Panc1 (cell line): ENCODE data around the gene TANC1. TPM values are rescaled to one million over a fixed set of nuclear protein-coding genes. Genes with fewer than 3 reads are reported as not detected.

Experiments
- ATAC-seq: fragments of 200-7000 bp; cut with Tn5 transposase; 2 replicates; pipeline ENCODE4 v1.9.1; 2020; ENCODE audit warnings: mild to moderate bottlenecking, moderate library complexity
- BruUV-seq: library from RNA; stranded (reverse); fragments of 400-500 nt; replicated peaks from 2 replicates; lab custom pipeline; 2021; lab: Mats Ljungman, UMichigan
- CTCF ChIA-PET: fragments of 300-600 bp; sonication (Branson Sonifier 250); formaldehyde crosslinking; loops from one replicate; lab custom pipeline; 2022; ENCODE audit warnings: antibody characterized with exemption; lab: Charles Lee
- POLR2A ChIA-PET: fragments of 300-600 bp; sonication (Branson Sonifier 250); formaldehyde crosslinking; loops from one replicate; lab custom pipeline; 2022; ENCODE audit warnings: antibody characterized with exemption; lab: Charles Lee
- DNase-seq: peaks from one replicate; pipeline ENCODE4 v3.0.0-alpha.2; 2010; ENCODE audit warnings: low read depth, low spot score
- H3K27ac ChIP-seq: 2 replicates; pipeline ENCODE4 v1.5.1; 2011; ENCODE audit warnings: mild to moderate bottlenecking, low read length, inconsistent platforms
- H3K27me3 ChIP-seq: fragments of 200-500 bp; sonication (Bioruptor generic); 2 replicates; pipeline ENCODE4 v1.6.0; 2014; ENCODE audit warnings: low read length, inconsistent platforms; ENCODE audit not compliant: control insufficient read depth, insufficient read depth
- H3K36me3 ChIP-seq: fragments of 200-500 bp; sonication (Bioruptor generic); 2 replicates; pipeline ENCODE4 v1.5.1; 2014; ENCODE audit warnings: inconsistent platforms, mild to moderate bottlenecking, low read length, moderate library complexity; ENCODE audit not compliant: control insufficient read depth, insufficient read depth
- H3K4me1 ChIP-seq: 2 replicates; pipeline ENCODE4 v1.5.1; 2011; ENCODE audit warnings: inconsistent platforms, mild to moderate bottlenecking, low read length, moderate library complexity; ENCODE audit not compliant: control insufficient read depth, insufficient read depth
- H3K4me3 ChIP-seq, 2 experiments: 2 replicates each; pipeline ENCODE4 v1.5.1; 2011 to 2012; ENCODE audit warnings: low read depth in 2 of 2, low read length in 2 of 2, mild to moderate bottlenecking in 2 of 2, inconsistent platforms in 1 of 2, moderate library complexity in 1 of 2
- H3K9me3 ChIP-seq: fragments of 200-500 bp; sonication (Bioruptor generic); 2 replicates; pipeline ENCODE4 v1.5.1; 2014; ENCODE audit warnings: low read depth, mild to moderate bottlenecking, inconsistent platforms, low read length, moderate library complexity; ENCODE audit not compliant: control insufficient read depth, insufficient read depth
- POLR2AphosphoS5 ChIP-seq: IDR thresholded peaks from 2 replicates; pipeline ENCODE4 v1.6.1; 2012; ENCODE audit warnings: mild to moderate bottlenecking, low read depth, low read length, moderate library complexity
- SIN3A ChIP-seq: IDR thresholded peaks from 2 replicates; pipeline ENCODE4 v1.6.1; 2012; ENCODE audit warnings: low read depth, mild to moderate bottlenecking, low read length, moderate library complexity, borderline replicate concordance; ENCODE audit not compliant: insufficient read depth
- TCF7L2 ChIP-seq: IDR thresholded peaks from 2 replicates; pipeline ENCODE4 v1.6.1; 2011; ENCODE audit warnings: mild to moderate bottlenecking, low read depth, low read length, inconsistent platforms
- in situ Hi-C: cut with HindIII; loops from 2 replicates; pipeline ENCODE4 v1.10.0; 2016; ENCODE audit warnings: low sequenced_read_pairs, low pct_unique_long_range_greater_than_20kb
- intact Hi-C: fragments of 100-400 bp; cut with micrococcal nuclease; formaldehyde crosslinking; loops from one replicate; pipeline ENCODE4 v1.10.0; 2022; ENCODE audit not compliant: unreplicated experiment
- total RNA-seq: library from RNA; stranded (reverse); gene quantifications from one replicate; pipeline ENCODE4 v1.2.1, GENCODE V29; 2021; ENCODE audit not compliant: unreplicated experiment
- TF ChIP-seq, protein P1 (sequence below): fragments of 450-650 bp; IDR thresholded peaks from 2 replicates; pipeline ENCODE4 v1.5.1; 2017; ENCODE audit warnings: mild to moderate bottlenecking
- TF ChIP-seq, protein P2 (sequence below), 2 experiments: IDR thresholded peaks; 2 replicates each; pipeline ENCODE4 v1.6.1; 2011 to 2012; ENCODE audit warnings: low read depth in 2 of 2, control low read depth in 1 of 2, low read length in 1 of 2, mild to moderate bottlenecking in 1 of 2, moderate library complexity in 1 of 2; ENCODE audit not compliant: insufficient read depth in 1 of 2

TANC1 gene
- total RNA-seq, 1 experiment from 2014 or later: 44.3 TPM

DNA sequence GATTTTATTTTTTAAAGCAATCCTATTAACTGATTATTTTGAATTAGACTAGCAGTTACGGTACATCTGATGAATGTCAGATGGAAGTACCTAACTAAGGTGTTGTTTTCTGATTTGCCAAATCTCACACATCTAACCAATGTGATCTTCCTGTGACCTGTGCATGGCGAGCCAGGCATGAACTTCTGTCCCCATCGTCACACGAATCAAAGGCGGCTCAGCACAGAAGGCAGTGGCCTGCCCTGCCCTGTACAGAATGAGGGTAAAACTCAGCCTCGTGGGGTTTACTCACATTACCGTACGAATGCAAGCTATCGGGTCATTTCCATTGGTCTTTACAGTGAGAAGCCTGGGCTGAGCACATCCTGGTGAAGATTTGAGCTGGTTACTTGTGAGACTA lies 230.8 kb downstream of the TANC1 start:
- Histone ChIP-seq H3K36me3 (peaks cover 14% of the 10 kb centered on the region), H3K4me3 (no peak overlapping the region), H3K4me1 (no peaks in the 10 kb centered on the region), H3K27me3 (no peaks in the 10 kb centered on the region), H3K9me3 (no peaks in the 10 kb centered on the region), H3K27ac (no peak overlapping the region)
- DNase-seq (no peak), ATAC-seq (no peak)
- no peak for TF ChIP-seq POLR2AphosphoS5
- no peak for TF ChIP-seq SIN3A
- no peak for TF ChIP-seq TCF7L2
- TF ChIP-seq, protein P1, sequence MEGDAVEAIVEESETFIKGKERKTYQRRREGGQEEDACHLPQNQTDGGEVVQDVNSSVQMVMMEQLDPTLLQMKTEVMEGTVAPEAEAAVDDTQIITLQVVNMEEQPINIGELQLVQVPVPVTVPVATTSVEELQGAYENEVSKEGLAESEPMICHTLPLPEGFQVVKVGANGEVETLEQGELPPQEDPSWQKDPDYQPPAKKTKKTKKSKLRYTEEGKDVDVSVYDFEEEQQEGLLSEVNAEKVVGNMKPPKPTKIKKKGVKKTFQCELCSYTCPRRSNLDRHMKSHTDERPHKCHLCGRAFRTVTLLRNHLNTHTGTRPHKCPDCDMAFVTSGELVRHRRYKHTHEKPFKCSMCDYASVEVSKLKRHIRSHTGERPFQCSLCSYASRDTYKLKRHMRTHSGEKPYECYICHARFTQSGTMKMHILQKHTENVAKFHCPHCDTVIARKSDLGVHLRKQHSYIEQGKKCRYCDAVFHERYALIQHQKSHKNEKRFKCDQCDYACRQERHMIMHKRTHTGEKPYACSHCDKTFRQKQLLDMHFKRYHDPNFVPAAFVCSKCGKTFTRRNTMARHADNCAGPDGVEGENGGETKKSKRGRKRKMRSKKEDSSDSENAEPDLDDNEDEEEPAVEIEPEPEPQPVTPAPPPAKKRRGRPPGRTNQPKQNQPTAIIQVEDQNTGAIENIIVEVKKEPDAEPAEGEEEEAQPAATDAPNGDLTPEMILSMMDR: no peak
- TF ChIP-seq, protein P2, sequence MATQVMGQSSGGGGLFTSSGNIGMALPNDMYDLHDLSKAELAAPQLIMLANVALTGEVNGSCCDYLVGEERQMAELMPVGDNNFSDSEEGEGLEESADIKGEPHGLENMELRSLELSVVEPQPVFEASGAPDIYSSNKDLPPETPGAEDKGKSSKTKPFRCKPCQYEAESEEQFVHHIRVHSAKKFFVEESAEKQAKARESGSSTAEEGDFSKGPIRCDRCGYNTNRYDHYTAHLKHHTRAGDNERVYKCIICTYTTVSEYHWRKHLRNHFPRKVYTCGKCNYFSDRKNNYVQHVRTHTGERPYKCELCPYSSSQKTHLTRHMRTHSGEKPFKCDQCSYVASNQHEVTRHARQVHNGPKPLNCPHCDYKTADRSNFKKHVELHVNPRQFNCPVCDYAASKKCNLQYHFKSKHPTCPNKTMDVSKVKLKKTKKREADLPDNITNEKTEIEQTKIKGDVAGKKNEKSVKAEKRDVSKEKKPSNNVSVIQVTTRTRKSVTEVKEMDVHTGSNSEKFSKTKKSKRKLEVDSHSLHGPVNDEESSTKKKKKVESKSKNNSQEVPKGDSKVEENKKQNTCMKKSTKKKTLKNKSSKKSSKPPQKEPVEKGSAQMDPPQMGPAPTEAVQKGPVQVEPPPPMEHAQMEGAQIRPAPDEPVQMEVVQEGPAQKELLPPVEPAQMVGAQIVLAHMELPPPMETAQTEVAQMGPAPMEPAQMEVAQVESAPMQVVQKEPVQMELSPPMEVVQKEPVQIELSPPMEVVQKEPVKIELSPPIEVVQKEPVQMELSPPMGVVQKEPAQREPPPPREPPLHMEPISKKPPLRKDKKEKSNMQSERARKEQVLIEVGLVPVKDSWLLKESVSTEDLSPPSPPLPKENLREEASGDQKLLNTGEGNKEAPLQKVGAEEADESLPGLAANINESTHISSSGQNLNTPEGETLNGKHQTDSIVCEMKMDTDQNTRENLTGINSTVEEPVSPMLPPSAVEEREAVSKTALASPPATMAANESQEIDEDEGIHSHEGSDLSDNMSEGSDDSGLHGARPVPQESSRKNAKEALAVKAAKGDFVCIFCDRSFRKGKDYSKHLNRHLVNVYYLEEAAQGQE (IDR thresholded peaks at IDR 0.05; ENCODE audit: insufficient read depth in 1 of 2, low read depth in 2 of 2, low read length in 1 of 2): no peak
- no TSS peak for BruUV-seq
- intact Hi-C loops (no loop called here), in situ Hi-C loops (no loop called here)
- ChIA-PET CTCF (interaction anchor here (0.6 kb wide), 1 partner anchor 1125 kb away, joined by 3 read pairs; no protein-coding TSS in a partner anchor), POLR2A (no interaction called here)

DNA sequence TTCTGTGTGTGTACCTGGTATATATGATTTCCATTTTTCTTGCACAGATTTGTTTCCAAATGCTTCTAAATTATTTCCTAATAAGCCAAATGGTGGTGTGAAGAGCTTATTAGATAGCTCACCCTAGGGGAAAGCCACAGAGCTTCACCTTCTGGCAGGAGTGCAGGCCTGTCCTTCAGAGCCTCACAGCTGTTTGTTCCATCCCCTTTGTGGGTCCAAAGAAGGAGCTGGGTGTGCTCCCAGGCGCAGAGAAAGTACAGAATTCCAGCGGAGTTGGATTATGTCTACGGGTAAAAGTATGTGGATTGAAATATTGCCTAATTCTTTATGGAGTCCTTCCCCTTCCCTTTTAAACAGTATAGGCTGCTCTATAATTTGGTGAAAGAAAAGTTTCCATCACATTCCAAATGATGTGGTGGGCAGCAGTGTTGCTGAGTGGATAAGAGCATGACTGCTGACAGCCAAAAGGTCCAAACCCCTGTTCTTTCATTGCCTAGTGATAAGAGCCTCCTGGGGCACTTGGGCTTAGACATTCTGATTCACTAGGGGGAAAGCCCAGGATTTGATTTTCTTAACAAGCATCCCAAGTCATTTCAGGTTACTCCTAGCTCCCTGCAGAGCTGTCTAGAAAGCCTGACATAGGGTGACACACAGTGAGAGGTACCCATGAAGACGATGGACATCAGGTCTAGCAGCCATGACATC lies 231.5 kb downstream of the TANC1 start:
- no peaks in the 10 kb centered on the region for H3K27me3 ChIP-seq
- ChIA-PET CTCF (no interaction called here), POLR2A (no interaction called here)
- no peak overlapping the region for H3K4me3 ChIP-seq
- H3K4me1 ChIP-seq: no peaks in the 10 kb centered on the region
- no peak for DNase-seq
- no peaks in the 10 kb centered on the region for H3K9me3 ChIP-seq
- in situ Hi-C loops: no loop called here
- no TSS peak for BruUV-seq
- TF ChIP-seq, protein P2 (IDR thresholded peaks at IDR 0.05; ENCODE audit: insufficient read depth in 1 of 2, low read depth in 2 of 2, low read length in 1 of 2): no peak
- TF ChIP-seq, protein P1: no peak
- no peak for TF ChIP-seq TCF7L2
- H3K27ac ChIP-seq: no peak overlapping the region
- peaks cover 14% of the 10 kb centered on the region for H3K36me3 ChIP-seq
- intact Hi-C loops: no loop called here
- ATAC-seq: no peak
